OCI-LY7 (cell line): ENCODE measurements around the gene EEF1A1. TPM values are rescaled to one million over a fixed set of nuclear protein-coding genes. Genes with fewer than 3 reads are reported as not detected.
"Not testable (repeated sequence)": the region's sequence is repeated elsewhere in the genome, so short reads cannot be mapped to it uniquely, and the experiment has no call there.

ENCODE experiments used
- BruUV-seq: library from RNA; stranded (reverse); fragments of 400-500 nt; replicated peaks from 2 replicates; lab custom pipeline; 2021; lab: Mats Ljungman, UMichigan
- CTCF ChIA-PET: fragments of 300-600 bp; sonication (Branson Sonifier 250); formaldehyde crosslinking; loops from one replicate; lab custom pipeline; 2022; ENCODE audit warnings: antibody characterized with exemption; ENCODE audit not compliant: unreplicated experiment; lab: Charles Lee
- POLR2A ChIA-PET: fragments of 300-600 bp; sonication (Branson Sonifier 250); formaldehyde crosslinking; loops from one replicate; lab custom pipeline; 2022; ENCODE audit warnings: antibody characterized with exemption; lab: Charles Lee
- DNase-seq: peaks from one replicate; pipeline ENCODE4 v3.0.0-alpha.2; 2015; ENCODE audit warnings: low spot score
- H2AFZ ChIP-seq: fragments of 200-600 bp; sonication (generic), shearing (Covaris generic); 2 replicates; pipeline ENCODE4 v1.6.1; 2014; ENCODE audit warnings: mild to moderate bottlenecking, antibody characterized with exemption, low read length, moderate library complexity
- H3K27ac ChIP-seq: fragments of 200-600 bp; sonication (generic); 2 replicates; pipeline ENCODE4 v1.5.1; 2014; ENCODE audit warnings: mixed run types, low read depth, mild to moderate bottlenecking, moderate library complexity, low read length, inconsistent platforms; ENCODE audit not compliant: poor library complexity, severe bottlenecking
- H3K36me3 ChIP-seq: fragments of 200-600 bp; sonication (generic); 2 replicates; pipeline ENCODE4 v1.6.1; 2014; ENCODE audit warnings: mild to moderate bottlenecking, antibody characterized with exemption, low read length, moderate library complexity, mixed read lengths; ENCODE audit not compliant: insufficient read depth
- H3K4me1 ChIP-seq: fragments of 200-600 bp; sonication (generic); 2 replicates; pipeline ENCODE4 v1.5.1; 2014; ENCODE audit warnings: mild to moderate bottlenecking, low read length; ENCODE audit not compliant: insufficient read depth, poor library complexity, severe bottlenecking
- H3K4me2 ChIP-seq: fragments of 200-600 bp; sonication (generic); 2 replicates; pipeline ENCODE4 v1.6.1; 2014; ENCODE audit warnings: mild to moderate bottlenecking, low read length
- H3K4me3 ChIP-seq: fragments of 200-600 bp; sonication (generic); 2 replicates; pipeline ENCODE4 v1.5.1; 2014; ENCODE audit warnings: mild to moderate bottlenecking, low read depth, low read length; ENCODE audit not compliant: poor library complexity, severe bottlenecking
- H3K79me2 ChIP-seq: fragments of 200-600 bp; sonication (generic); 2 replicates; pipeline ENCODE4 v1.6.1; 2016; ENCODE audit warnings: low read depth, mild to moderate bottlenecking, low read length, moderate library complexity, mixed read lengths; ENCODE audit not compliant: insufficient read depth
- H3K9me2 ChIP-seq: fragments of 200-600 bp; sonication (generic); 2 replicates; pipeline ENCODE4 v1.6.1; 2016; ENCODE audit warnings: mild to moderate bottlenecking, low read length, mixed read lengths; ENCODE audit not compliant: insufficient read depth
- H3K9me3 ChIP-seq: fragments of 200-600 bp; sonication (generic); 2 replicates; pipeline ENCODE4 v1.6.1; 2014; ENCODE audit warnings: mild to moderate bottlenecking, mixed run types, low read length, mixed read lengths
- H4K20me1 ChIP-seq: fragments of 200-600 bp; sonication (generic); 2 replicates; pipeline ENCODE4 v1.6.1; 2014; ENCODE audit warnings: mild to moderate bottlenecking, antibody characterized with exemption, low read length, moderate library complexity, mixed read lengths; ENCODE audit not compliant: insufficient read depth
- CTCF ChIP-seq: fragments of 200-600 bp; sonication (generic); conservative IDR thresholded peaks from 2 replicates; pipeline ENCODE4 v1.5.1; 2014; ENCODE audit warnings: mild to moderate bottlenecking, antibody characterized with exemption, low read length, moderate library complexity, mixed read lengths
- EZH2phosphoT487 ChIP-seq: fragments of 200-600 bp; sonication (generic); IDR thresholded peaks from 2 replicates; pipeline ENCODE4 v1.6.1; 2018; ENCODE audit warnings: low read depth, borderline replicate concordance, mild to moderate bottlenecking, mixed run types, antibody characterized with exemption, low read length, moderate library complexity, mixed read lengths
- intact Hi-C: fragments of 100-400 bp; cut with micrococcal nuclease; formaldehyde crosslinking; loops from one replicate; pipeline ENCODE4 v1.10.0; 2022; ENCODE audit not compliant: unreplicated experiment
- total RNA-seq, 2 experiments: library from RNA; depleted of rRNA in 1 of 2; stranded (reverse); fragments of >200 nt in 1 of 2; shearing (Covaris generic) in 1 of 2; gene quantifications; 2 replicates each; pipeline ENCODE4 v1.2.3, GENCODE V29; 2014 to 2022

EEF1A1 gene
- total RNA-seq, 2 experiments from 2014 or later, result 8,152 to 8,197 TPM

GRCh38 chr6:73560853-73561407 lies 40.1 kb upstream of the EEF1A1 start:
- H3K27ac ChIP-seq, result no peak overlapping the region
- DNase-seq, result no peak
- no peaks in the 10 kb centered on the region for H4K20me1 ChIP-seq
- no peaks in the 10 kb centered on the region for H3K9me3 ChIP-seq
- no peaks in the 10 kb centered on the region for H3K9me2 ChIP-seq
- CTCF ChIA-PET, result no interaction called here
- BruUV-seq, result no TSS peak
- intact Hi-C loops, result no loop called here
- H3K79me2 ChIP-seq, result no peaks in the 10 kb centered on the region
- peak overlapping the region; percentile 83 for H2AFZ ChIP-seq
- peaks cover 12% of the 10 kb centered on the region for H3K4me1 ChIP-seq
- TF ChIP-seq EZH2phosphoT487 (no peak), CTCF (no peak)
- no peaks in the 10 kb centered on the region for H3K36me3 ChIP-seq
- H3K4me3 ChIP-seq, result no peak overlapping the region
- H3K4me2 ChIP-seq, result peak overlapping the region; percentile 44
- POLR2A ChIA-PET, result interaction anchor here (0.5 to 2.0 kb wide), 4 partner anchors 12 to 38 kb away, joined by 3 to 9 read pairs (median 3); no protein-coding TSS in a partner anchor

GRCh38 chr6:73560182-73560732 lies 39.4 kb upstream of the EEF1A1 start:
- CTCF ChIA-PET, result no interaction called here
- POLR2A ChIA-PET, result interaction anchor here (0.5 to 2.0 kb wide), 3 partner anchors 12 to 56 kb away, joined by 3 to 9 read pairs (median 3); no protein-coding TSS in a partner anchor
- DNase-seq, result no peak

GRCh38 chr6:73559399-73559794 lies 38.6 kb upstream of the EEF1A1 start:
- H3K4me3 ChIP-seq, H3K4me2 ChIP-seq, H4K20me1 ChIP-seq, DNase-seq, H2AFZ ChIP-seq, H3K27ac ChIP-seq, H3K36me3 ChIP-seq, H3K79me2 ChIP-seq, H3K9me2 ChIP-seq, intact Hi-C loops, BruUV-seq, H3K9me3 ChIP-seq: not testable (repeated sequence)
- peaks cover 12% of the 10 kb centered on the region for H3K4me1 ChIP-seq
- POLR2A ChIA-PET, result interaction anchor here (1.1 to 1.7 kb wide), 4 partner anchors 16 to 67 kb away, joined by 3 to 4 read pairs (median 3); no protein-coding TSS in a partner anchor
- CTCF ChIA-PET, result interaction anchor here (1.0 to 1.2 kb wide), 2 partner anchors 14 to 17 kb away, joined by 3 to 4 read pairs; no protein-coding TSS in a partner anchor

More at GRCh38 chr6:73560182-73560732, 39.4 kb upstream of the EEF1A1 start:
- intact Hi-C loops, result no loop called here
- H3K27ac ChIP-seq, result no peak overlapping the region
- no peaks in the 10 kb centered on the region for H3K9me3 ChIP-seq
- peak overlapping the region; percentile 83 for H2AFZ ChIP-seq
- no TSS peak for BruUV-seq
- no peak for TF ChIP-seq EZH2phosphoT487
- no peaks in the 10 kb centered on the region for H3K9me2 ChIP-seq
- H3K36me3 ChIP-seq, result no peaks in the 10 kb centered on the region
- no peaks in the 10 kb centered on the region for H3K79me2 ChIP-seq
- no peak overlapping the region for H3K4me3 ChIP-seq
- H3K4me1 ChIP-seq, result peaks cover 12% of the 10 kb centered on the region
- H4K20me1 ChIP-seq, result no peaks in the 10 kb centered on the region
- peak overlapping the region; percentile 44 for H3K4me2 ChIP-seq
